A673 (cell line): Measurements from ENCODE around the gene VPS4A. TPM values are rescaled to one million over a fixed set of nuclear protein-coding genes. Genes with fewer than 3 reads are reported as not detected.

Experiments used
- BruUV-seq: library from RNA; stranded (reverse); fragments of 400-500 nt; replicated peaks from 2 replicates; lab custom pipeline; 2021; lab: Mats Ljungman, UMichigan
- CTCF ChIA-PET: fragments of 300-600 bp; sonication (Branson Sonifier 250); formaldehyde crosslinking; loops from one replicate; lab custom pipeline; 2022; ENCODE audit warnings: antibody characterized with exemption; lab: Charles Lee
- POLR2A ChIA-PET: fragments of 300-600 bp; sonication (Branson Sonifier 250); formaldehyde crosslinking; loops from one replicate; lab custom pipeline; 2022; ENCODE audit warnings: antibody characterized with exemption; ENCODE audit not compliant: low non-redundant PET; lab: Charles Lee
- DNase-seq: peaks from one replicate; pipeline ENCODE4 v3.0.0-alpha.2; 2015; ENCODE audit warnings: low spot score
- H3K27ac ChIP-seq: fragments of 200-600 bp; sonication (generic); 2 replicates; pipeline ENCODE4 v1.5.1; 2016; ENCODE audit warnings: mixed run types, low read depth, mild to moderate bottlenecking, mixed read lengths, antibody characterized with exemption, low read length; ENCODE audit not compliant: poor library complexity, severe bottlenecking
- H3K27me3 ChIP-seq: fragments of 200-600 bp; sonication (generic); replicated peaks from 2 replicates; pipeline ENCODE4 v1.6.1; 2017; ENCODE audit warnings: mixed run types, low read depth, mild to moderate bottlenecking, mixed read lengths, antibody characterized with exemption, low read length; ENCODE audit not compliant: insufficient read depth, poor library complexity
- H3K36me3 ChIP-seq: fragments of 200-600 bp; sonication (generic); 2 replicates; pipeline ENCODE4 v1.6.1; 2016; ENCODE audit warnings: mixed run types, mild to moderate bottlenecking, mixed read lengths, antibody characterized with exemption, low read length; ENCODE audit not compliant: insufficient read depth, poor library complexity, severe bottlenecking
- H3K4me1 ChIP-seq: fragments of 200-600 bp; sonication (generic); 2 replicates; pipeline ENCODE4 v1.6.1; 2017; ENCODE audit warnings: mixed run types, mild to moderate bottlenecking, mixed read lengths, antibody characterized with exemption, low read length; ENCODE audit not compliant: insufficient read depth, poor library complexity, severe bottlenecking
- H3K4me3 ChIP-seq: fragments of 200-600 bp; sonication (generic); 2 replicates; pipeline ENCODE4 v1.5.1; 2016; ENCODE audit warnings: low read depth, mixed run types, mild to moderate bottlenecking, mixed read lengths, low read length; ENCODE audit not compliant: poor library complexity, severe bottlenecking
- H3K9me3 ChIP-seq: fragments of 200-600 bp; sonication (generic); 2 replicates; pipeline ENCODE4 v1.6.1; 2016; ENCODE audit warnings: mixed run types, low read depth, mild to moderate bottlenecking, mixed read lengths, antibody characterized with exemption, low read length; ENCODE audit not compliant: poor library complexity, severe bottlenecking
- EZH2 ChIP-seq: fragments of 200-600 bp; sonication (generic); IDR thresholded peaks from 2 replicates; pipeline ENCODE4 v1.6.1; 2017; ENCODE audit warnings: borderline replicate concordance, low read depth, mild to moderate bottlenecking, mixed read lengths, antibody characterized with exemption, low read length; ENCODE audit not compliant: poor library complexity, severe bottlenecking
- intact Hi-C: fragments of 100-400 bp; cut with micrococcal nuclease; formaldehyde crosslinking; loops from one replicate; pipeline ENCODE4 v1.10.0; 2022; ENCODE audit not compliant: unreplicated experiment
- total RNA-seq: library from RNA; stranded (reverse); gene quantifications from 2 replicates; pipeline ENCODE4 v1.2.3, GENCODE V29; 2021
- TF ChIP-seq, protein P1 (sequence below): fragments of 300-800, 200-600 bp; sonication (generic); conservative IDR thresholded peaks from 2 replicates; pipeline ENCODE4 v1.5.1; 2017; ENCODE audit warnings: low read depth, mild to moderate bottlenecking, antibody characterized with exemption, low read length, moderate library complexity, mixed read lengths

VPS4A gene
- total RNA-seq, 1 experiment from 2014 or later: 50.4 TPM

DNA sequence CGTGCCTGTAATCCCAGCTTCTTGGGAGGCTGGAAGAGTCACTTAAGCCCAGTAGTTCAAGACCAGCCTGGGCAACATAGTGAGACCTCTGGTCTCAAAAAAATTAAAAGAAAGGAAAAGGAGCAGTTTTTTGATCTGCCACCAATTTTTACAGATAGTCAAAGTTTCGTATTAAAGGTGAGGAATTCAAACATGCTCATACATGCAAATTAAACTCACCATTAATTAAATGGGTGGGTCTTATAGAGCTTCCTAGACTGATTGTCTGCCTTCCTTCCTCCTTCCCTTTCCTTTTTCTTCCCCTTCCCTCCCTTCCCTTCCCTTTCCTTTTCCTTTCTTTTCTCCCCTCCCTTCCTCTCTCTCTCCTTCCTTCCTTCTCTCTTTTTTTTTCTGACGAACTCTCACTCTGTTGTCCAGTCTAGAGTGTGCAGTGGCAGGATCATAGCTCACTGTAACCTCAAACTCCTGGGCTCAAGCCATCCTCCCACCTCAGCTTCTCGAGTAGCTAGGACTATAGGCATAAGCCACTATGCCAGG, 36.4 kb upstream of the VPS4A start:
- POLR2A ChIA-PET: no interaction called here
- Histone ChIP-seq H3K4me3 (no peak overlapping the region), H3K4me1 (peaks cover 48% of the 10 kb centered on the region), H3K36me3 (no peaks in the 10 kb centered on the region), H3K27ac (peak overlapping the region; percentile 77), H3K27me3 (no peaks in the 10 kb centered on the region), H3K9me3 (no peaks in the 10 kb centered on the region)
- CTCF ChIA-PET: no interaction called here
- no peak for TF ChIP-seq EZH2
- TF ChIP-seq, protein P1, sequence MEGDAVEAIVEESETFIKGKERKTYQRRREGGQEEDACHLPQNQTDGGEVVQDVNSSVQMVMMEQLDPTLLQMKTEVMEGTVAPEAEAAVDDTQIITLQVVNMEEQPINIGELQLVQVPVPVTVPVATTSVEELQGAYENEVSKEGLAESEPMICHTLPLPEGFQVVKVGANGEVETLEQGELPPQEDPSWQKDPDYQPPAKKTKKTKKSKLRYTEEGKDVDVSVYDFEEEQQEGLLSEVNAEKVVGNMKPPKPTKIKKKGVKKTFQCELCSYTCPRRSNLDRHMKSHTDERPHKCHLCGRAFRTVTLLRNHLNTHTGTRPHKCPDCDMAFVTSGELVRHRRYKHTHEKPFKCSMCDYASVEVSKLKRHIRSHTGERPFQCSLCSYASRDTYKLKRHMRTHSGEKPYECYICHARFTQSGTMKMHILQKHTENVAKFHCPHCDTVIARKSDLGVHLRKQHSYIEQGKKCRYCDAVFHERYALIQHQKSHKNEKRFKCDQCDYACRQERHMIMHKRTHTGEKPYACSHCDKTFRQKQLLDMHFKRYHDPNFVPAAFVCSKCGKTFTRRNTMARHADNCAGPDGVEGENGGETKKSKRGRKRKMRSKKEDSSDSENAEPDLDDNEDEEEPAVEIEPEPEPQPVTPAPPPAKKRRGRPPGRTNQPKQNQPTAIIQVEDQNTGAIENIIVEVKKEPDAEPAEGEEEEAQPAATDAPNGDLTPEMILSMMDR: no peak
- intact Hi-C loops: loop anchor here (5.0 kb wide), 1 partner anchor 87 kb away; the partner anchor contains the start of gene SNTB2
- DNase-seq: no peak
- BruUV-seq: no TSS peak

DNA sequence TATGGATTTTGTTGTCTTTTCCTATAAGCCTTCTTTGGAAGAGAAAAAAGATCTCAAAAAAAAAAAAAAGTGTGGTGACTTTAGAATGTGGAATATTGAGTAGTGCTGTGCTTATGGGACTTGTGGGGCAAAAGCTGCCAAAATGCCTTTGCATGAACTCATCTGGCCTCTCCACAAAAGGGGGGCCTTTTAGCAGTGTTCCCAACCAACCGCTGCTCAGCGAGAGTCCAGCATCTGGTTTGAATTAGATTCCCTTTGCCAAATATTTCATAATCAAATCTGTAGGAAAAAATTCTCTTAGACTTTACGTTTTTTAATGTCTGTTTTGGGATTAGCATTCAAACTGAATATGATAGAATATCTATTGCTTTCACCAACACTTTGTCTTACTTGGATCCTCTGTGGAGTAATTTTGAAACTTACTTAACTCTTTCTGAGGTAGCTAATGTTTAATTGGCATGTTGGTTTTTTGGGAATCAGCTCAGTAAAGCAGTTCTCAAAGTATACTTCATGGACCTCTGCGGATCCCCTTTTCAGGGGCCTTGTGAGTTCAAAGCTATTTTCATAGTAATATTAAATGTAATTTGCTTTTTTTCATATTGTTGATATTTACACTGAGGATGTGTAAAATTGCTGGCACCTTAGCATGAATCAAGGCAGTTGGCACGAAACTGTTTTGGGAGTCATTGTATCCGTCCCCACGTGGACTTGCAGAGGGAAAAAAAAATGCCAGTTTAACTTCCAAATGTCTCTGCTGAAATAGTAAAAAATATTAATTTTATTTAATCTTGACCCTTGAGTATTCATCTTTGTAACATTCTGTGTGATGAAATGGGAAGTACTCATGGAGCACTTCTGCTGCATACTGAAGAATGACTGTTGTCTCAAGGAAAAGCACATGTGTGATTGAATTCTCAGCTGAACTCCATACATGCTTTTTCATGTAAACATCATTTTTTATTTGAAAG, 34.7 kb upstream of the VPS4A start:
- Histone ChIP-seq H3K27me3 (no peaks in the 10 kb centered on the region), H3K9me3 (no peaks in the 10 kb centered on the region), H3K4me1 (peaks cover 32% of the 10 kb centered on the region), H3K4me3 (peak overlapping the region; percentile 4), H3K36me3 (no peaks in the 10 kb centered on the region), H3K27ac (peak overlapping the region; percentile 77)
- TF ChIP-seq EZH2: no peak
- TF ChIP-seq, protein P1: no peak
- DNase-seq: peak; percentile 82
- ChIA-PET CTCF (interaction anchor here (0.7 kb wide), 1 partner anchor 16 kb away, joined by 7 read pairs; no protein-coding TSS in a partner anchor), POLR2A (no interaction called here)
- intact Hi-C loops: loop anchor here (5.0 kb wide), 1 partner anchor 89 kb away; the partner anchor contains the start of gene SNTB2
- BruUV-seq: no TSS peak

GRCh38 chr16:69277413-69277812, 33.7 kb upstream of the VPS4A start:
- Histone ChIP-seq H3K27ac (peak overlapping the region; percentile 77), H3K4me3 (no peak overlapping the region)
- BruUV-seq: no TSS peak

More at GRCh38 chr16:69277413-69277812, 33.7 kb upstream of the VPS4A start:
- no peaks in the 10 kb centered on the region for H3K36me3 ChIP-seq
- no peak for DNase-seq
- CTCF ChIA-PET: no interaction called here
- peaks cover 29% of the 10 kb centered on the region for H3K4me1 ChIP-seq
- intact Hi-C loops: loop anchor here (5.0 kb wide), 1 partner anchor 90 kb away; the partner anchor contains the start of gene SNTB2
- no peak for TF ChIP-seq EZH2
- TF ChIP-seq, protein P1: no peak
- POLR2A ChIA-PET: no interaction called here
- no peaks in the 10 kb centered on the region for H3K9me3 ChIP-seq
- H3K27me3 ChIP-seq: no peaks in the 10 kb centered on the region
